ENCODE results near the gene CA9. TPM values are rescaled to one million over a fixed set of nuclear protein-coding genes. Genes with fewer than 3 reads are reported as not detected.
A peak's percentile ranks its signal among the peaks of the same experiment; 100 is the strongest.

Gene CA9
- total RNA-seq, 4 donors from 2014 or later: not detected

GRCh38 chr9:35658968-35659220 lies 14.8 kb upstream of the CA9 start:
- Histone ChIP-seq H3K9me3 (no peaks in the 10 kb centered on the region), H3K27me3 (no peaks in the 10 kb centered on the region), H3K4me3 (peak overlapping the region; percentile 78 to 94 (median 85)), H3K27ac (peak overlapping the region; percentile 95 to 99 (median 98)), H3K36me3 (no peaks in the 10 kb centered on the region), H3K4me1 (peaks cover 12 to 53% (median 44%) of the 10 kb centered on the region in 4 donors)
- in situ Hi-C loops (cut with MboI; ENCODE audit: low pct_ligation_motif_present in 1 of 4, low pct_unique_long_range_greater_than_20kb in 1 of 4, low sequenced_read_pairs in 3 of 4): loop anchor here in 1 of 4 donors (10.0 kb wide), 1 partner anchor 86 kb away; the partner anchor contains the start of genes GBA2 and RGP1
- peak; percentile 47 for DNase-seq
- TF ChIP-seq EP300 (IDR thresholded peaks at IDR 0.05; ENCODE audit: low read depth) (no peak), POLR2AphosphoS5 (IDR thresholded peaks at IDR 0.05) (no peak), POLR2A (IDR thresholded peaks at IDR 0.05) (no peak)
- TF ChIP-seq, protein P1, sequence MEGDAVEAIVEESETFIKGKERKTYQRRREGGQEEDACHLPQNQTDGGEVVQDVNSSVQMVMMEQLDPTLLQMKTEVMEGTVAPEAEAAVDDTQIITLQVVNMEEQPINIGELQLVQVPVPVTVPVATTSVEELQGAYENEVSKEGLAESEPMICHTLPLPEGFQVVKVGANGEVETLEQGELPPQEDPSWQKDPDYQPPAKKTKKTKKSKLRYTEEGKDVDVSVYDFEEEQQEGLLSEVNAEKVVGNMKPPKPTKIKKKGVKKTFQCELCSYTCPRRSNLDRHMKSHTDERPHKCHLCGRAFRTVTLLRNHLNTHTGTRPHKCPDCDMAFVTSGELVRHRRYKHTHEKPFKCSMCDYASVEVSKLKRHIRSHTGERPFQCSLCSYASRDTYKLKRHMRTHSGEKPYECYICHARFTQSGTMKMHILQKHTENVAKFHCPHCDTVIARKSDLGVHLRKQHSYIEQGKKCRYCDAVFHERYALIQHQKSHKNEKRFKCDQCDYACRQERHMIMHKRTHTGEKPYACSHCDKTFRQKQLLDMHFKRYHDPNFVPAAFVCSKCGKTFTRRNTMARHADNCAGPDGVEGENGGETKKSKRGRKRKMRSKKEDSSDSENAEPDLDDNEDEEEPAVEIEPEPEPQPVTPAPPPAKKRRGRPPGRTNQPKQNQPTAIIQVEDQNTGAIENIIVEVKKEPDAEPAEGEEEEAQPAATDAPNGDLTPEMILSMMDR (IDR thresholded peaks at IDR 0.05): no peak
- 0% methylated on average over 1 to 2 of the region's 2 CpGs for WGBS, 2 donors (ENCODE audit: low coverage in 1 of 2)
- intact Hi-C loops (cut with DNase I; ENCODE audit: low total_unique reads): loop anchor here (5.0 kb wide), 1 partner anchor 68 kb away; no protein-coding TSS in a partner anchor

DNA sequence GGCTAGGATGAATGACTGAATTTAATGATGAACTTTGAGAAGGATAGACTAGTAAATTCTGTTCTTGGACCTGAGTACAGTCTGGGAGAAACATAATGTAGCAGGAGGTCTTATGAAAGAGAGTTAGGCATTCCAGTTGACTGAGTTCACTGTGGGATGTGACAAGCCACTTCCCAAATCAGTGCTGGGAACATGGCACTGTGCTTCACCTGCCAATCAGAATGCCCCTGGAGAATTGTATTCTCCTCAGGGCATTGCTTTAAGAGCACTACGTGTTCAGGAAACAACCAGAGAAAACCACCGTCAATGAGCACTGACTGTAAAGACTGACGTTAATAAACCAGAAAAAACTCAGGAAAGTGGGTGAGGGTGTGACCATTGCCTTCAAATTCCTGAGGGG lies 14.4 kb upstream of the CA9 start:
- intact Hi-C loops (cut with DNase I; ENCODE audit: low total_unique reads): loop anchor here (5.0 kb wide), 1 partner anchor 68 kb away; no protein-coding TSS in a partner anchor

DNA sequence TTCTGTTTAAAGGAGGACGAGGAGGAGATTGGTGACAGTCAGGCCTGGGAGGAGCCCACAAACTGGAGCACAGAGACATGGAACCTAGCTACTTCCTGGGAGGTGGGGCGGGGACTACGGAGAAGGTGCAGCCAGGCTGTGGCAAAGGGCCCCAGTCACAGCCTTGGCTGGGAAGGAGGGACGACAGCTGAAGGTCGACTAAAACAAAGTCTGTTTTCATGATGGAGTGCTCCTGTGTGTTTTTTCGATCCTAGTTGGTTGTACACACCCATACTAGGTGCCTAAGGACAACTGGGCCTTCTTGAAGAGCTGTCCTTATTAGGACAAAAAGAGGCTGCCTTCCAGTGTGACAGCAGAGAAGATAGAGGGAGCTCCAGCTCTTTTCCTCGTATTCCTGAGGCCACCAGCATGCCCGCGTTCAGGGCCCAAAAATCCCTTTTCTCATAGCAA lies 12.7 kb upstream of the CA9 start:
- in situ Hi-C loops (cut with MboI; ENCODE audit: low pct_ligation_motif_present in 1 of 4, low pct_unique_long_range_greater_than_20kb in 1 of 4, low sequenced_read_pairs in 3 of 4): no loop called here
- peaks cover 18 to 71% (median 61%) of the 10 kb centered on the region in 4 donors for H3K4me1 ChIP-seq
- no peaks in the 10 kb centered on the region for H3K27me3 ChIP-seq
- peak overlapping the region; percentile 95 to 99 (median 98) for H3K27ac ChIP-seq
- no peaks in the 10 kb centered on the region for H3K9me3 ChIP-seq
- H3K4me3 ChIP-seq: peak overlapping the region in 1 of 4 donors; percentile 2
- no peaks in the 10 kb centered on the region for H3K36me3 ChIP-seq
- intact Hi-C loops (cut with DNase I; ENCODE audit: low total_unique reads): no loop called here
- TF ChIP-seq POLR2A (IDR thresholded peaks at IDR 0.05) (peak; percentile 55), EP300 (IDR thresholded peaks at IDR 0.05; ENCODE audit: low read depth) (no peak), POLR2AphosphoS5 (IDR thresholded peaks at IDR 0.05) (peak in 2 of 3 donors; percentile 8 to 54)
- TF ChIP-seq, protein P1 (IDR thresholded peaks at IDR 0.05): peak; percentile 25 to 54 (median 43)
- WGBS, 2 donors (ENCODE audit: low coverage in 1 of 2): 37% methylated on average over 9 of the region's 9 CpGs; no CpG with 5 or more reads in 1 of the 2 donors
- peak; percentile 73 for DNase-seq

More for the DNA sequence above, 14.4 kb upstream of the CA9 start:
- peak; percentile 89 for TF ChIP-seq EP300 (IDR thresholded peaks at IDR 0.05; ENCODE audit: low read depth)
- TF ChIP-seq, protein P1 (IDR thresholded peaks at IDR 0.05): no peak
- TF ChIP-seq POLR2AphosphoS5 (IDR thresholded peaks at IDR 0.05): peak; percentile 37 to 70 (median 53)
- H3K27me3 ChIP-seq: no peaks in the 10 kb centered on the region
- no peaks in the 10 kb centered on the region for H3K9me3 ChIP-seq
- no peaks in the 10 kb centered on the region for H3K36me3 ChIP-seq
- H3K27ac ChIP-seq: peak overlapping the region; percentile 95 to 99 (median 98)
- 57% methylated on average over 3 of the region's 3 CpGs for WGBS, 2 donors (ENCODE audit: low coverage in 1 of 2)
- peaks cover 12 to 57% (median 49%) of the 10 kb centered on the region in 4 donors for H3K4me1 ChIP-seq
- no peak for DNase-seq
- in situ Hi-C loops (cut with MboI; ENCODE audit: low pct_ligation_motif_present in 1 of 4, low pct_unique_long_range_greater_than_20kb in 1 of 4, low sequenced_read_pairs in 3 of 4): loop anchor here in 1 of 4 donors (10.0 kb wide), 1 partner anchor 85 kb away; the partner anchor contains the start of genes GBA2 and RGP1
- H3K4me3 ChIP-seq: peak overlapping the region in 3 of 4 donors; percentile 78 to 91 (median 79)

DNA sequence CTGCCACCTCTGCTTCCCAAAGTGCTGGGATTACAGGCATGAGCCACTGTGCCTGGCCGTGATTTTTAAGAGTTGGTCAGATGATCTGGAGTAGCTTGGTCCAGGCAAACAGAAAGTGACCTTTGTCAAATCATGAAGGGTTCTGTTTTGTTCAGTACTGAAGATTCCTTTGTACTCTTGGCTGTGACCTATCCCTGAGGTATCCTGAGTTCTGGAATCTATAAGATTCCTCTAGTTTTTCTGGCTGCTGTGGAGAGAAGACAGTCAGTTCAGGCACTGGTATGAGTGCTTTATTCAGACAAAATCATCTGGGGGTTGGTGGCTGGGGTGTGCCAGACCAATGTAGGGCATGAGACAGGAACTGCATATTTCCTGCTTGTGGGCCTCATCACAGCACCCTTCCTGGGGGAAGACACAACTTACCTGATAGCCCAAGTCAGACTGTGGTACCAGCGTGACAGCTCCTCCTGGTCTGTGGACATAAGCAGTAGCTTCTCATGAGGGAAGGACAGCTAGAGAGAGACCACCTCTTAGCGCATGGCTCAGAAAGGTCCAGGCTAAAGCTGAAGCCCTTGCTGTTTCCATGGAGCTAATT lies 11.9 kb upstream of the CA9 start:
- peaks cover 18 to 68% (median 59%) of the 10 kb centered on the region in 4 donors for H3K4me1 ChIP-seq
- H3K36me3 ChIP-seq: no peaks in the 10 kb centered on the region
- H3K27me3 ChIP-seq: no peaks in the 10 kb centered on the region
- in situ Hi-C loops (cut with MboI; ENCODE audit: low pct_ligation_motif_present in 1 of 4, low pct_unique_long_range_greater_than_20kb in 1 of 4, low sequenced_read_pairs in 3 of 4) (no loop called here), intact Hi-C loops (cut with DNase I; ENCODE audit: low total_unique reads) (no loop called here)
- no peak overlapping the region for H3K4me3 ChIP-seq
- WGBS, 2 donors (ENCODE audit: low coverage in 1 of 2): 44 to 57% methylated on average over 1 to 3 of the region's 3 CpGs
- H3K9me3 ChIP-seq: no peaks in the 10 kb centered on the region
- peak overlapping the region; percentile 95 to 99 (median 98) for H3K27ac ChIP-seq
- TF ChIP-seq POLR2AphosphoS5 (IDR thresholded peaks at IDR 0.05) (no peak), EP300 (IDR thresholded peaks at IDR 0.05; ENCODE audit: low read depth) (no peak)
- TF ChIP-seq, protein P1 (IDR thresholded peaks at IDR 0.05): no peak
- DNase-seq: no peak

Measured in transverse colon (tissue), 4 donors.